ENCODE measurements around the gene TFPI.

TFPI gene

GRCh38 chr2:187509667-187510417, 44.4 kb downstream of the TFPI start:
- ATAC-seq (no peak), DNase-seq (no peak)
- peaks cover 2% of the 10 kb centered on the region for H3K27me3 Mint-ChIP-seq
- no peaks in the 10 kb centered on the region for H3K36me3 Mint-ChIP-seq (ENCODE audit: low read depth)
- no peak overlapping the region for H3K4me3 Mint-ChIP-seq
- H3K4me1 Mint-ChIP-seq = peaks cover 2% of the 10 kb centered on the region
- H3K27ac Mint-ChIP-seq = no peak overlapping the region
- H3K9me3 Mint-ChIP-seq = no peaks in the 10 kb centered on the region

- Mint-ChIP-seq H3K36me3 (ENCODE audit: low read depth) (no peaks in the 10 kb centered on the region), H3K27me3 (peaks cover 4% of the 10 kb centered on the region), H3K27ac (no peak overlapping the region), H3K4me1 (peaks cover 5% of the 10 kb centered on the region), H3K4me3 (no peak overlapping the region), H3K9me3 (no peaks in the 10 kb centered on the region)
- DNase-seq = no peak
- no peak for ATAC-seq
Measured at GRCh38 chr2:187506416-187506815, 47.8 kb downstream of the TFPI start.

- no peak overlapping the region for H3K27ac Mint-ChIP-seq
- H3K27me3 Mint-ChIP-seq = peaks cover 2% of the 10 kb centered on the region
- peaks cover 5% of the 10 kb centered on the region for H3K4me1 Mint-ChIP-seq
- H3K9me3 Mint-ChIP-seq = no peaks in the 10 kb centered on the region
- no peak overlapping the region for H3K4me3 Mint-ChIP-seq
- DNase-seq = no peak
- no peak for ATAC-seq
- H3K36me3 Mint-ChIP-seq (ENCODE audit: low read depth) = no peaks in the 10 kb centered on the region
Measured at GRCh38 chr2:187505065-187505672, 49.1 kb downstream of the TFPI start.

GRCh38 chr2:187504312-187504921, 49.8 kb downstream of the TFPI start:
- Mint-ChIP-seq H3K27ac (no peak overlapping the region), H3K27me3 (peaks cover 2% of the 10 kb centered on the region), H3K9me3 (no peaks in the 10 kb centered on the region), H3K36me3 (ENCODE audit: low read depth) (no peaks in the 10 kb centered on the region), H3K4me1 (peaks cover 3% of the 10 kb centered on the region), H3K4me3 (no peak overlapping the region)
- DNase-seq (no peak), ATAC-seq (no peak)

GRCh38 chr2:187503700-187504099, 50.5 kb downstream of the TFPI start:
- DNase-seq (no peak), ATAC-seq (no peak)
- Mint-ChIP-seq H3K9me3 (no peaks in the 10 kb centered on the region), H3K4me1 (peaks cover 3% of the 10 kb centered on the region), H3K4me3 (no peak overlapping the region), H3K36me3 (ENCODE audit: low read depth) (no peaks in the 10 kb centered on the region), H3K27ac (no peak overlapping the region), H3K27me3 (peaks cover 2% of the 10 kb centered on the region)

GRCh38 chr2:187502467-187502866, 51.8 kb downstream of the TFPI start:
- peaks cover 2% of the 10 kb centered on the region for H3K27me3 Mint-ChIP-seq
- no peak overlapping the region for H3K4me3 Mint-ChIP-seq
- no peak overlapping the region for H3K27ac Mint-ChIP-seq
- no peaks in the 10 kb centered on the region for H3K9me3 Mint-ChIP-seq
- peaks cover 3% of the 10 kb centered on the region for H3K4me1 Mint-ChIP-seq
- no peaks in the 10 kb centered on the region for H3K36me3 Mint-ChIP-seq (ENCODE audit: low read depth)
- DNase-seq = no peak
- no peak for ATAC-seq

GRCh38 chr2:187500585-187501359, 53.5 kb downstream of the TFPI start:
- DNase-seq = no peak

GRCh38 chr2:187499941-187500532, 54.2 kb downstream of the TFPI start:
- ATAC-seq (peak; percentile 49), DNase-seq (peak; percentile 48)
- Mint-ChIP-seq H3K9me3 (no peaks in the 10 kb centered on the region), H3K27ac (no peak overlapping the region), H3K27me3 (peaks cover 2% of the 10 kb centered on the region), H3K4me3 (no peak overlapping the region), H3K4me1 (peaks cover 3% of the 10 kb centered on the region), H3K36me3 (ENCODE audit: low read depth) (no peaks in the 10 kb centered on the region)

More at GRCh38 chr2:187500585-187501359, 53.5 kb downstream of the TFPI start:
- Mint-ChIP-seq H3K4me3 (no peak overlapping the region), H3K4me1 (peaks cover 3% of the 10 kb centered on the region), H3K27ac (no peak overlapping the region), H3K27me3 (peaks cover 2% of the 10 kb centered on the region), H3K9me3 (no peaks in the 10 kb centered on the region), H3K36me3 (ENCODE audit: low read depth) (no peaks in the 10 kb centered on the region)
- ATAC-seq = no peak

GRCh38 chr2:187497858-187498463, 56.3 kb downstream of the TFPI start:
- Mint-ChIP-seq H3K4me3 (no peak overlapping the region), H3K27ac (no peak overlapping the region), H3K27me3 (peaks cover 2% of the 10 kb centered on the region), H3K9me3 (peaks cover 5% of the 10 kb centered on the region), H3K36me3 (ENCODE audit: low read depth) (no peaks in the 10 kb centered on the region), H3K4me1 (no peaks in the 10 kb centered on the region)
- ATAC-seq (no peak), DNase-seq (no peak)

GRCh38 chr2:187497140-187497539, 57.1 kb downstream of the TFPI start:
- Mint-ChIP-seq H3K36me3 (ENCODE audit: low read depth) (no peaks in the 10 kb centered on the region), H3K4me3 (no peak overlapping the region), H3K9me3 (peaks cover 5% of the 10 kb centered on the region), H3K4me1 (no peaks in the 10 kb centered on the region), H3K27ac (no peak overlapping the region), H3K27me3 (peaks cover 2% of the 10 kb centered on the region)
- DNase-seq (no peak), ATAC-seq (no peak)

- Mint-ChIP-seq H3K27ac (no peak overlapping the region), H3K4me1 (no peaks in the 10 kb centered on the region), H3K36me3 (ENCODE audit: low read depth) (no peaks in the 10 kb centered on the region), H3K4me3 (no peak overlapping the region), H3K9me3 (peaks cover 5% of the 10 kb centered on the region), H3K27me3 (no peaks in the 10 kb centered on the region)
- DNase-seq (no peak), ATAC-seq (no peak)
Measured at GRCh38 chr2:187495324-187495723, 58.9 kb downstream of the TFPI start.

GRCh38 chr2:187493877-187494568, 60.2 kb downstream of the TFPI start:
- ATAC-seq (no peak), DNase-seq (no peak)
- H3K9me3 Mint-ChIP-seq = peaks cover 5% of the 10 kb centered on the region
- H3K4me1 Mint-ChIP-seq = no peaks in the 10 kb centered on the region
- no peaks in the 10 kb centered on the region for H3K36me3 Mint-ChIP-seq (ENCODE audit: low read depth)
- no peak overlapping the region for H3K27ac Mint-ChIP-seq
- no peaks in the 10 kb centered on the region for H3K27me3 Mint-ChIP-seq
- no peak overlapping the region for H3K4me3 Mint-ChIP-seq

- Mint-ChIP-seq H3K27ac (no peak overlapping the region), H3K4me1 (no peaks in the 10 kb centered on the region), H3K9me3 (peaks cover 5% of the 10 kb centered on the region), H3K4me3 (no peak overlapping the region), H3K36me3 (ENCODE audit: low read depth) (no peaks in the 10 kb centered on the region), H3K27me3 (no peaks in the 10 kb centered on the region)
- DNase-seq = no peak
- ATAC-seq = no peak
Measured at GRCh38 chr2:187493180-187493579, 61.1 kb downstream of the TFPI start.
